ENCODE measurements around the gene STK33. TPM values are rescaled to one million over a fixed set of nuclear protein-coding genes. Genes with fewer than 3 reads are reported as not detected.

The STK33 gene
- total RNA-seq, 2 donors from 2014 or later = 22.7 to 26.8 TPM

DNA sequence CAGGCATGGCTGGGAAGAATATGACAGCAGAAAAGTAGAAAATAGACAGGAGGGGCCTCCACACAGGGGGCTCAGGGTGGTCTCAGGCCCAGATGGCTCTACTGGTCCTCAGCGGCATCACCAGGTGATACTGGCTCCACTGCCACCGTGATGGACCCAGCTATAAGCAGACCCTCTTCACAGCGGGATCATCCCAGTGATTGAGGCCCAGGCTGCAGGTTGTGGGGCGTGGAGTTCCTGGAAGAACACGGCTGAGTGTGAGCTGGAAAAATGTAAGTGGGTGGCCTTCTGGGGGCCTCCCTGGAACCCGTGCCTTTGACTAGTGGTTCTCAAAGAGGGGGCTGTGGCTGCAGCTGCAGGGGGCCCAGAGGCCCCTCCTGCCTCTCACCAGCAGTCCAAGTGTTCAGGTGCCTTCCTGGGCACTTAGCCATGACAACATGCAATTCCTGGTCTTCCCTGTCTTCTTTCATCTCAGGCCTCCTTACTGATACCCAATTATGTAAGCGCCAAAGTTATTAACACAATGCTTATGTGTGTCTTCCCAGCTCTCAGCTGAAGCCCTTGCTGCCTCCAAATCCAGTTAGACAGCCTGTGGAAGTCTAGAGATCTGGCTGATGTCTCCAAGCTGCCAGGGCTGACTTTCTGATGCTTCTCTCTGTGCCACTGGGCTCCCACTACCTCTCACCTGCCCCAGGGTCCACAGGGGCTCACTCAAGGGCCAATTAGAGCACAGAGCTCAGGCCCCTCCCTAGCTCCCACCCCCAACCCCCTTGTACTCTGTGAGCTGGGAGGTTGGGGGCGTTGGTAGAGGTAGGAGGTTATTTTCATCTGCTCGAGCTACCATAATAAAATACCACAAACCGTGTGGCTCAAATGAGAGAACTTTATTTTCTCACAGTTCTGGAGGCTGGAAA is 220.3 kb downstream of the STK33 start:
- H3K4me1 Mint-ChIP-seq = peaks cover 12% of the 10 kb centered on the region
- H3K36me3 ChIP-seq (ENCODE audit: control insufficient read depth, insufficient read depth, low read length) = no peaks in the 10 kb centered on the region
- H3K9ac ChIP-seq (ENCODE audit: extremely low read depth, low read length, poor library complexity, severe bottlenecking) = no peak overlapping the region
- DNase-seq = peak; percentile 28
- WGBS, 2 experiments (ENCODE audit: insufficient coverage in 1 of 2, insufficient read length in 1 of 2) = 91 to 93% methylated on average over 5 to 8 of the region's 10 CpGs
- no peaks in the 10 kb centered on the region for H3K9me3 Mint-ChIP-seq
- H3K27me3 Mint-ChIP-seq (ENCODE audit: insufficient read depth) = peaks cover 2% of the 10 kb centered on the region
- TF ChIP-seq, protein P1, sequence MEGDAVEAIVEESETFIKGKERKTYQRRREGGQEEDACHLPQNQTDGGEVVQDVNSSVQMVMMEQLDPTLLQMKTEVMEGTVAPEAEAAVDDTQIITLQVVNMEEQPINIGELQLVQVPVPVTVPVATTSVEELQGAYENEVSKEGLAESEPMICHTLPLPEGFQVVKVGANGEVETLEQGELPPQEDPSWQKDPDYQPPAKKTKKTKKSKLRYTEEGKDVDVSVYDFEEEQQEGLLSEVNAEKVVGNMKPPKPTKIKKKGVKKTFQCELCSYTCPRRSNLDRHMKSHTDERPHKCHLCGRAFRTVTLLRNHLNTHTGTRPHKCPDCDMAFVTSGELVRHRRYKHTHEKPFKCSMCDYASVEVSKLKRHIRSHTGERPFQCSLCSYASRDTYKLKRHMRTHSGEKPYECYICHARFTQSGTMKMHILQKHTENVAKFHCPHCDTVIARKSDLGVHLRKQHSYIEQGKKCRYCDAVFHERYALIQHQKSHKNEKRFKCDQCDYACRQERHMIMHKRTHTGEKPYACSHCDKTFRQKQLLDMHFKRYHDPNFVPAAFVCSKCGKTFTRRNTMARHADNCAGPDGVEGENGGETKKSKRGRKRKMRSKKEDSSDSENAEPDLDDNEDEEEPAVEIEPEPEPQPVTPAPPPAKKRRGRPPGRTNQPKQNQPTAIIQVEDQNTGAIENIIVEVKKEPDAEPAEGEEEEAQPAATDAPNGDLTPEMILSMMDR (conservative IDR thresholded peaks at IDR 0.05) = no peak
- H3K4me3 ChIP-seq (ENCODE audit: low read length) = no peak overlapping the region
- H3K27me3 ChIP-seq (ENCODE audit: control insufficient read depth, insufficient read depth, low read length, poor library complexity, severe bottlenecking) = no peaks in the 10 kb centered on the region
- H3K4me3 Mint-ChIP-seq = no peak overlapping the region
- H3K4me1 ChIP-seq (ENCODE audit: control insufficient read depth, insufficient read depth, low read length) = no peaks in the 10 kb centered on the region
- H3K27ac Mint-ChIP-seq = no peak overlapping the region
- H3K36me3 Mint-ChIP-seq (ENCODE audit: low read depth) = no peaks in the 10 kb centered on the region
- H3K27ac ChIP-seq (ENCODE audit: low read depth, low read length) = no peak overlapping the region
- no peaks in the 10 kb centered on the region for H3K9me3 ChIP-seq (ENCODE audit: control insufficient read depth, low read length)

DNA sequence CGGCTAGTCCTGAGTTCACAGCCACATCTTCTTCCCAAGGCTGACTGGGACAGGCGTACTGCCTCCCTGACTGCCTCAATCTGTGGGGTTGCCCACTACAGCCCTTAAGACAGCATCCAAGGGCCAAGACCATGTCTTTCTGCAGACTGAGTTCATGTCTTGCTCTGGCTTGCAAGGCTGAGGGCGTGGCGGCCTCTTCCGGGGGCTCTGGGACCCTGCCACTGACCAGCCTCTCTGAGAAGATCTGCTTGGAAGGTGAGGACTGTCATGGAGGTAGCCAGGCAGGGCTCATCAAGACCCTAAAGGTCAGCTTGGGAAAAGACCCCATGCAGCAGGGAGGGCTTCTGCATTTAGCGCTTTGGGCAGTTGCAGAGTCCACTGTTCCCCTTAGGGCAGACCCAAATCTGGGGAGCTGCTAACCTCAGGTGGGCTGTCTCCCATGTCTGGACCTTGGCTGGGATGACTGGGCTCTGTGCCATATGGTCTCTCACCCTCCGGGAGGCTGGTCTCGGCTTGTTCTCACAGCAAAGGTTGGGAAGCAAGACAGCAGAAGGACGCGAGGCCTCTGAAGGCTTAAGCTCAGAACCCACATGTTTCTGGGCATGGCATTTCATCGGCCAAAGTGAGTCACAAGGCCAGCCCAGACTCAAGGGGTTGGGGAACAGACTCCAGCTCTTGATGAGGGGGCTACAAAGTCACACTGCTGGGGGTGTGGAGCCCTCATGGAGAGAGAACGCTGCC is 221.2 kb downstream of the STK33 start:
- Histone ChIP-seq H3K4me3 (ENCODE audit: low read length) (no peak overlapping the region), H3K9ac (ENCODE audit: extremely low read depth, low read length, poor library complexity, severe bottlenecking) (no peak overlapping the region), H3K4me1 (ENCODE audit: control insufficient read depth, insufficient read depth, low read length) (no peaks in the 10 kb centered on the region), H3K36me3 (ENCODE audit: control insufficient read depth, insufficient read depth, low read length) (no peaks in the 10 kb centered on the region), H3K27ac (ENCODE audit: low read depth, low read length) (no peak overlapping the region), H3K27me3 (ENCODE audit: control insufficient read depth, insufficient read depth, low read length, poor library complexity, severe bottlenecking) (no peaks in the 10 kb centered on the region), H3K9me3 (ENCODE audit: control insufficient read depth, low read length) (no peaks in the 10 kb centered on the region)
- H3K36me3 Mint-ChIP-seq (ENCODE audit: low read depth) = no peaks in the 10 kb centered on the region
- no peaks in the 10 kb centered on the region for H3K9me3 Mint-ChIP-seq
- peak; percentile 36 for DNase-seq
- TF ChIP-seq, protein P1 (conservative IDR thresholded peaks at IDR 0.05) = no peak
- 92 to 96% methylated on average over 8 to 12 of the region's 12 CpGs for WGBS, 2 experiments (ENCODE audit: insufficient coverage in 1 of 2, insufficient read length in 1 of 2)
- peaks cover 2% of the 10 kb centered on the region for H3K27me3 Mint-ChIP-seq (ENCODE audit: insufficient read depth)
- peaks cover 12% of the 10 kb centered on the region for H3K4me1 Mint-ChIP-seq
- H3K4me3 Mint-ChIP-seq = no peak overlapping the region
- no peak overlapping the region for H3K27ac Mint-ChIP-seq

DNA sequence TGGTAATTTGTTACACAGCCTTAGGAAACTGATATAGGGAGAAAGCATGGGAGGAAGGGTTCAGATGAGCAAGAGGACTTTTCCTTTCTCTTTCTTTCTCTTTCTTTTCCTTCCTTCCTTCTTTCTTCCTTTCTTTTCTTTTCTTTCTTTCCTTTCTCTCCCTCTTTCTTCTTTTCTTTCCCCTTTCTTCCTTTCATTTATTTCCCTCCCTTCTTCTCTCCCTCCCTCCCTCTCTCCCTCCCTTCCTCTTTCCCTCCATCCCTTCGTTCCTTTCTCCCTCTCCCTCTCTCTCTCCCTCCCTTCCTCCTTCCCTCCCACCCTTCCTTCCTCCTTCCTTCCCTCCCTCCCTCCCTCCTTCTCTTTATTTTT is 222.5 kb downstream of the STK33 start:
- no peak overlapping the region for H3K27ac ChIP-seq (ENCODE audit: low read depth, low read length)
- Mint-ChIP-seq H3K9me3 (no peaks in the 10 kb centered on the region), H3K27ac (no peak overlapping the region), H3K4me1 (peaks cover 12% of the 10 kb centered on the region), H3K27me3 (ENCODE audit: insufficient read depth) (peaks cover 2% of the 10 kb centered on the region), H3K36me3 (ENCODE audit: low read depth) (no peaks in the 10 kb centered on the region), H3K4me3 (no peak overlapping the region)
- WGBS, 2 experiments (ENCODE audit: insufficient coverage in 1 of 2, insufficient read length in 1 of 2) = 75 to 86% methylated on average over 1 of the region's 1 CpG
- TF ChIP-seq, protein P1 (conservative IDR thresholded peaks at IDR 0.05) = no peak
- no peaks in the 10 kb centered on the region for H3K4me1 ChIP-seq (ENCODE audit: control insufficient read depth, insufficient read depth, low read length)
- H3K9me3 ChIP-seq (ENCODE audit: control insufficient read depth, low read length) = no peaks in the 10 kb centered on the region
- H3K27me3 ChIP-seq (ENCODE audit: control insufficient read depth, insufficient read depth, low read length, poor library complexity, severe bottlenecking) = no peaks in the 10 kb centered on the region
- no peak overlapping the region for H3K4me3 ChIP-seq (ENCODE audit: low read length)
- no peak overlapping the region for H3K9ac ChIP-seq (ENCODE audit: extremely low read depth, low read length, poor library complexity, severe bottlenecking)
- DNase-seq = no peak
- H3K36me3 ChIP-seq (ENCODE audit: control insufficient read depth, insufficient read depth, low read length) = no peaks in the 10 kb centered on the region

All from endodermal cell (in vitro differentiated cells).